Liver (tissue), 9 donors: ENCODE measurements around the gene KRTAP9-2. TPM values are rescaled to one million over a fixed set of nuclear protein-coding genes. Genes with fewer than 3 reads are reported as not detected.

Experiments
- DNase-seq: peaks from one replicate; pipeline ENCODE4 v3.0.0-alpha.2; 2017; ENCODE audit warnings: low spot score
- H3K27ac ChIP-seq, 2 donors: one replicate each; pipeline ENCODE4 v1.7.0; 2013; ENCODE audit warnings: inconsistent platforms in 2 of 2, low read length in 2 of 2, control low read depth in 1 of 2, low read depth in 1 of 2, mild to moderate bottlenecking in 1 of 2
- H3K27me3 ChIP-seq, 4 donors: one replicate each; pipeline versions ENCODE4 v1.6.1 to v1.7.0; 2013; ENCODE audit warnings: low read length in 3 of 4, inconsistent platforms in 1 of 4, mild to moderate bottlenecking in 1 of 4, moderate library complexity in 1 of 4; ENCODE audit not compliant: control insufficient read depth in 4 of 4, insufficient read depth in 4 of 4
- H3K36me3 ChIP-seq, 4 donors: one replicate each; pipeline versions ENCODE4 v1.6.1 to v1.7.0; 2013; ENCODE audit warnings: low read length in 3 of 4, mild to moderate bottlenecking in 3 of 4, low read depth in 1 of 4, moderate library complexity in 1 of 4; ENCODE audit not compliant: control insufficient read depth in 4 of 4, insufficient read depth in 3 of 4
- H3K4me1 ChIP-seq, 4 donors: one replicate each; pipeline versions ENCODE4 v1.6.1 to v1.7.0; 2013; ENCODE audit warnings: low read length in 3 of 4, mild to moderate bottlenecking in 3 of 4, moderate library complexity in 1 of 4; ENCODE audit not compliant: control insufficient read depth in 4 of 4, insufficient read depth in 4 of 4
- H3K4me3 ChIP-seq, 3 donors: one replicate each; pipeline versions ENCODE4 v1.6.1 to v1.7.0; 2013; ENCODE audit warnings: low read length in 3 of 3, control low read depth in 1 of 3, low read depth in 1 of 3, mild to moderate bottlenecking in 1 of 3
- H3K9ac ChIP-seq, 2 donors: one replicate each; pipeline ENCODE4 v1.7.0; 2013; ENCODE audit warnings: low read length in 2 of 2, mild to moderate bottlenecking in 2 of 2, moderate library complexity in 2 of 2, control low read depth in 1 of 2, low read depth in 1 of 2
- H3K9me3 ChIP-seq, 4 donors: one replicate each; pipeline versions ENCODE4 v1.6.1 to v1.7.0; 2013; ENCODE audit warnings: low read length in 3 of 4; ENCODE audit not compliant: control insufficient read depth in 4 of 4
- EGR1 ChIP-seq, 2 donors: IDR thresholded peaks; 2 replicates each; pipeline ENCODE4 v1.6.1; 2016 to 2018; ENCODE audit warnings: antibody characterized with exemption in 2 of 2, low read depth in 2 of 2
- FOXA1 ChIP-seq: IDR thresholded peaks from 2 replicates; pipeline ENCODE4 v1.6.1; 2016; ENCODE audit warnings: antibody characterized with exemption
- FOXA2 ChIP-seq: IDR thresholded peaks from 2 replicates; pipeline ENCODE4 v1.6.1; 2016; ENCODE audit warnings: antibody characterized with exemption
- GABPA ChIP-seq, 2 donors: IDR thresholded peaks in 1 of 2; conservative IDR thresholded peaks in 1 of 2; 2 replicates each; pipeline ENCODE4 v1.6.1; 2016; ENCODE audit warnings: antibody characterized with exemption in 2 of 2, mild to moderate bottlenecking in 1 of 2, moderate library complexity in 1 of 2
- HNF4A ChIP-seq, 2 donors: conservative IDR thresholded peaks; 2 replicates each; pipeline ENCODE4 v1.6.1; 2016; ENCODE audit warnings: antibody characterized with exemption in 2 of 2, mild to moderate bottlenecking in 2 of 2
- HNF4G ChIP-seq: IDR thresholded peaks from 2 replicates; pipeline ENCODE4 v1.6.1; 2016; ENCODE audit warnings: antibody characterized with exemption
- MAX ChIP-seq: IDR thresholded peaks from 2 replicates; pipeline ENCODE4 v1.6.1; 2016; ENCODE audit warnings: antibody characterized with exemption
- NR2F2 ChIP-seq: IDR thresholded peaks from 2 replicates; pipeline ENCODE4 v1.6.1; 2016; ENCODE audit warnings: antibody characterized with exemption
- RAD21 ChIP-seq, 2 donors: IDR thresholded peaks; 2 replicates each; pipeline ENCODE4 v1.6.1; 2016; ENCODE audit warnings: antibody characterized with exemption in 2 of 2, mild to moderate bottlenecking in 2 of 2
- REST ChIP-seq: IDR thresholded peaks from 2 replicates; pipeline ENCODE4 v1.6.1; 2016; ENCODE audit warnings: antibody characterized with exemption, mild to moderate bottlenecking
- RXRA ChIP-seq, 2 donors: IDR thresholded peaks; 2 replicates each; pipeline ENCODE4 v1.6.1; 2017 to 2018; ENCODE audit warnings: antibody characterized with exemption in 2 of 2, mild to moderate bottlenecking in 1 of 2
- SP1 ChIP-seq: IDR thresholded peaks from 2 replicates; pipeline ENCODE4 v1.6.1; 2018; ENCODE audit warnings: antibody characterized with exemption, mild to moderate bottlenecking
- TAF1 ChIP-seq: conservative IDR thresholded peaks from 2 replicates; pipeline ENCODE4 v1.6.1; 2016; ENCODE audit warnings: antibody characterized with exemption, mild to moderate bottlenecking
- YY1 ChIP-seq: IDR thresholded peaks from 2 replicates; pipeline ENCODE4 v1.6.1; 2016; ENCODE audit warnings: antibody characterized with exemption, mild to moderate bottlenecking
- ZBTB33 ChIP-seq: IDR thresholded peaks from 2 replicates; pipeline ENCODE4 v1.6.1; 2016; ENCODE audit warnings: antibody characterized with exemption
- WGBS: extraction: QIAGEN DNeasy Blood & Tissue Kit; methylation state at CpG from one replicate; pipeline ENCODE4 v1.1.7; 2013; 5-methylcytosine and 5-hydroxymethylcytosine counted together
- polyA plus RNA-seq, 2 donors: library from polyadenylated mRNA; stranded (reverse) in 1 of 2; unstranded in 1 of 2; fragments of 200-250 nt in 1 of 2; fragments of >200 nt in 1 of 2; fragmentation: Nextera tagmentation in 1 of 2; extraction: Ambion mirVana in 1 of 2; gene quantifications; one replicate each; pipeline versions ENCODE4 v1.2.1 to v1.2.3, GENCODE V29; 2013 to 2015
- total RNA-seq, 2 donors: library from RNA; depleted of rRNA; stranded (reverse); fragments of >200 nt; gene quantifications; one replicate each; pipeline ENCODE4 v1.2.3, GENCODE V29; 2014
- TF ChIP-seq, protein P1 (sequence below): fragments of 150-350 bp; IDR thresholded peaks from 2 replicates; pipeline ENCODE4 v1.5.1; 2017; ENCODE audit warnings: improper control_type of control experiment, low read depth, low read length; ENCODE audit not compliant: missing input control
- TF ChIP-seq, protein P2 (sequence below): IDR thresholded peaks from 2 replicates; pipeline ENCODE4 v1.6.1; 2016; ENCODE audit warnings: antibody characterized with exemption
- donor health status: healthy.
- donor health status: healthy.
- donor health status: healthy.
- donor health status: healthy.
- donor health status: healthy.

Gene KRTAP9-2
- total and polyA plus RNA-seq, 4 donors: not detected

DNA sequence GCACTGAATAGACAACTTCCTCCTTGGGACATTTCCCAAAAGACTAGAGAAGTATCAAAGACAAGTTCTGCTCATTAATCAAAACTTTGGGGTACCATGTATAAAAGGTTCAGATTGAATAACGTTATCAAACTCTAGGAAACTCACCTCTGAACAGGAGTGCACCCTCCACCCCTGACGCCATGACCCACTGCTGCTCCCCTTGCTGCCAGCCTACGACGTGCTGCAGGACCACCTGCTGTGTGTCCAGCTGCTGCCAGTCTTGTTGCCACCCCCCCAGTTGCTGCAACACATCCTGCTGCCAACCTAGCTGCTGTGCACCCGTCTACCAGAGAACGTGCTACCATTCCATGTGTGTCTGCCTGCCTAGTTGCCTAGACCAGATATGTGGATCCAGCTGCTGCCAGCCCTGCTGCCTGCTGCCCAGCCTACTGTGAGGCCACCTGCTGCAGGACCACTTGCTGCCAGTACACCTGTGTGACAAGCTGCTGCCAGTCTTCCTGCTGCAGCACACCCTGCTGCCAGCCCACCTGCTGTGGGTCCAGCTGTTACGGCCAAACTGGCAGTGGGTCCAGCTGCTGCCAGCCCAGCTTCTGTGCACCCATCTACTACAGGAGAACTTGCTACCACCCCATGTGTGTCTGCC, 13.8 kb upstream of the KRTAP9-2 start:
- H3K4me3 ChIP-seq: no peak overlapping the region
- WGBS: 68% methylated on average over 7 of the region's 7 CpGs
- H3K36me3 ChIP-seq: no peaks in the 10 kb centered on the region
- DNase-seq: no peak
- H3K4me1 ChIP-seq: no peaks in the 10 kb centered on the region
- H3K9me3 ChIP-seq: no peaks in the 10 kb centered on the region
- peaks cover 0 to 3% (median 0%) of the 10 kb centered on the region in 4 donors for H3K27me3 ChIP-seq
- H3K27ac ChIP-seq: no peak overlapping the region
- no peak for TF ChIP-seq HNF4G
- TF ChIP-seq RAD21 (IDR thresholded peaks at IDR 0.05): no peak
- no peak for TF ChIP-seq MAX
- TF ChIP-seq SP1: no peak
- no peak for TF ChIP-seq EGR1 (IDR thresholded peaks at IDR 0.05; ENCODE audit: low read depth in 2 of 2)
- no peak for TF ChIP-seq GABPA (IDR thresholded peaks at IDR 0.05 in 1 of 2, conservative IDR thresholded peaks at IDR 0.05 in 1 of 2)
- TF ChIP-seq RXRA (IDR thresholded peaks at IDR 0.05): no peak
- TF ChIP-seq, protein P1, sequence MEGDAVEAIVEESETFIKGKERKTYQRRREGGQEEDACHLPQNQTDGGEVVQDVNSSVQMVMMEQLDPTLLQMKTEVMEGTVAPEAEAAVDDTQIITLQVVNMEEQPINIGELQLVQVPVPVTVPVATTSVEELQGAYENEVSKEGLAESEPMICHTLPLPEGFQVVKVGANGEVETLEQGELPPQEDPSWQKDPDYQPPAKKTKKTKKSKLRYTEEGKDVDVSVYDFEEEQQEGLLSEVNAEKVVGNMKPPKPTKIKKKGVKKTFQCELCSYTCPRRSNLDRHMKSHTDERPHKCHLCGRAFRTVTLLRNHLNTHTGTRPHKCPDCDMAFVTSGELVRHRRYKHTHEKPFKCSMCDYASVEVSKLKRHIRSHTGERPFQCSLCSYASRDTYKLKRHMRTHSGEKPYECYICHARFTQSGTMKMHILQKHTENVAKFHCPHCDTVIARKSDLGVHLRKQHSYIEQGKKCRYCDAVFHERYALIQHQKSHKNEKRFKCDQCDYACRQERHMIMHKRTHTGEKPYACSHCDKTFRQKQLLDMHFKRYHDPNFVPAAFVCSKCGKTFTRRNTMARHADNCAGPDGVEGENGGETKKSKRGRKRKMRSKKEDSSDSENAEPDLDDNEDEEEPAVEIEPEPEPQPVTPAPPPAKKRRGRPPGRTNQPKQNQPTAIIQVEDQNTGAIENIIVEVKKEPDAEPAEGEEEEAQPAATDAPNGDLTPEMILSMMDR: no peak
- TF ChIP-seq FOXA2: no peak
- no peak for TF ChIP-seq REST
- TF ChIP-seq YY1: no peak
- no peak for TF ChIP-seq TAF1
- no peak for TF ChIP-seq FOXA1
- TF ChIP-seq HNF4A (conservative IDR thresholded peaks at IDR 0.05): no peak
- no peak overlapping the region for H3K9ac ChIP-seq

- WGBS: 61% methylated on average over 1 of the region's 1 CpG
- Histone ChIP-seq H3K4me3 (no peak overlapping the region), H3K4me1 (no peaks in the 10 kb centered on the region), H3K36me3 (no peaks in the 10 kb centered on the region), H3K27ac (no peak overlapping the region), H3K9ac (no peak overlapping the region), H3K27me3 (peaks cover 0 to 3% (median 0%) of the 10 kb centered on the region in 4 donors), H3K9me3 (no peaks in the 10 kb centered on the region)
- no peak for DNase-seq
- TF ChIP-seq GABPA (IDR thresholded peaks at IDR 0.05 in 1 of 2, conservative IDR thresholded peaks at IDR 0.05 in 1 of 2): no peak
- TF ChIP-seq, protein P1: no peak
- no peak for TF ChIP-seq RAD21 (IDR thresholded peaks at IDR 0.05)
- no peak for TF ChIP-seq ZBTB33
- TF ChIP-seq HNF4G: no peak
- TF ChIP-seq NR2F2: no peak
- TF ChIP-seq REST: no peak
- TF ChIP-seq FOXA1: no peak
- no peak for TF ChIP-seq RXRA (IDR thresholded peaks at IDR 0.05)
- TF ChIP-seq, protein P2, sequence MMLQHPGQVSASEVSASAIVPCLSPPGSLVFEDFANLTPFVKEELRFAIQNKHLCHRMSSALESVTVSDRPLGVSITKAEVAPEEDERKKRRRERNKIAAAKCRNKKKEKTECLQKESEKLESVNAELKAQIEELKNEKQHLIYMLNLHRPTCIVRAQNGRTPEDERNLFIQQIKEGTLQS: no peak
- no peak for TF ChIP-seq YY1
These were observed 10.8 kb upstream of the KRTAP9-2 start for GRCh38 chr17:41215681-41216080.
